ENCODE results near the gene CERT1. TPM values are rescaled to one million over a fixed set of nuclear protein-coding genes. Genes with fewer than 3 reads are reported as not detected.

The CERT1 gene
- polyA plus RNA-seq, 3 donors: 16.6 to 50.5 (median 45.9) TPM

- H3K9ac ChIP-seq (ENCODE audit: insufficient read depth, low read length, poor library complexity, severe bottlenecking): no peak overlapping the region
- no peak overlapping the region for H3K4me2 ChIP-seq (replicated peaks; ENCODE audit: extremely low read depth, low read length, poor library complexity, severe bottlenecking)
- H2AFZ ChIP-seq (ENCODE audit: insufficient read depth, low read depth, low read length, poor library complexity, severe bottlenecking): no peak overlapping the region
- H3K4me3 ChIP-seq (replicated peaks in 1 of 3; ENCODE audit: low read depth in 2 of 3, low read length in 3 of 3): no peak overlapping the region
- no peaks in the 10 kb centered on the region for H4K20me1 ChIP-seq (ENCODE audit: insufficient read depth, low read length)
- no peak for DNase-seq
- Mint-ChIP-seq H3K36me3 (peaks cover 55 to 65% of the 10 kb centered on the region in 2 donors), H3K27me3 (ENCODE audit: low read depth in 3 of 3) (no peaks in the 10 kb centered on the region), H3K4me1 (peaks cover 16% of the 10 kb centered on the region), H3K4me3 (no peak overlapping the region), H3K27ac (no peak overlapping the region), H3K9me3 (no peaks in the 10 kb centered on the region)
- no peaks in the 10 kb centered on the region for H3K27me3 ChIP-seq (ENCODE audit: control insufficient read depth in 2 of 2, insufficient read depth in 2 of 2, low read length in 2 of 2)
- peaks cover 32 to 58% of the 10 kb centered on the region in 2 donors for H3K36me3 ChIP-seq (replicated peaks in 1 of 2; ENCODE audit: control insufficient read depth in 1 of 2, insufficient read depth in 2 of 2, low read length in 2 of 2)
- H3K9me3 ChIP-seq (replicated peaks in 1 of 2; ENCODE audit: control insufficient read depth in 1 of 2, insufficient read depth in 1 of 2, low read length in 2 of 2): no peaks in the 10 kb centered on the region
- no CpG with 5 or more reads among the region's 1 CpG for WGBS (ENCODE audit: insufficient coverage)
- intact Hi-C loops (cut with micrococcal nuclease): no loop called here
- peaks cover 5 to 13% of the 10 kb centered on the region in 2 donors for H3K4me1 ChIP-seq (ENCODE audit: control insufficient read depth in 1 of 2, insufficient read depth in 2 of 2, low read length in 2 of 2)
- no peak for TF ChIP-seq CTCF (IDR thresholded peaks at IDR 0.05)
- peaks cover 50% of the 10 kb centered on the region for H3K79me2 ChIP-seq (ENCODE audit: insufficient read depth, low read length)
- H3K27ac ChIP-seq (ENCODE audit: low read depth in 1 of 2, low read length in 2 of 2): no peak overlapping the region
These were observed 41.9 kb upstream of the CERT1 start for GRCh38 chr5:75553358-75553757.

GRCh38 chr5:75552764-75553163 lies 41.3 kb upstream of the CERT1 start:
- Histone ChIP-seq H3K27me3 (ENCODE audit: control insufficient read depth in 2 of 2, insufficient read depth in 2 of 2, low read length in 2 of 2) (no peaks in the 10 kb centered on the region), H4K20me1 (ENCODE audit: insufficient read depth, low read length) (peaks cover 3% of the 10 kb centered on the region), H3K4me3 (replicated peaks in 1 of 3; ENCODE audit: low read depth in 2 of 3, low read length in 3 of 3) (no peak overlapping the region), H3K9me3 (replicated peaks in 1 of 2; ENCODE audit: control insufficient read depth in 1 of 2, insufficient read depth in 1 of 2, low read length in 2 of 2) (no peaks in the 10 kb centered on the region), H3K27ac (ENCODE audit: low read depth in 1 of 2, low read length in 2 of 2) (no peak overlapping the region), H2AFZ (ENCODE audit: insufficient read depth, low read depth, low read length, poor library complexity, severe bottlenecking) (no peak overlapping the region), H3K36me3 (replicated peaks in 1 of 2; ENCODE audit: control insufficient read depth in 1 of 2, insufficient read depth in 2 of 2, low read length in 2 of 2) (peaks cover 32 to 58% of the 10 kb centered on the region in 2 donors), H3K4me1 (ENCODE audit: control insufficient read depth in 1 of 2, insufficient read depth in 2 of 2, low read length in 2 of 2) (peaks cover 3 to 7% of the 10 kb centered on the region in 2 donors), H3K4me2 (replicated peaks; ENCODE audit: extremely low read depth, low read length, poor library complexity, severe bottlenecking) (no peak overlapping the region), H3K79me2 (ENCODE audit: insufficient read depth, low read length) (peaks cover 46% of the 10 kb centered on the region), H3K9ac (ENCODE audit: insufficient read depth, low read length, poor library complexity, severe bottlenecking) (no peak overlapping the region)
- WGBS (ENCODE audit: insufficient coverage): no CpG with 5 or more reads among the region's 2 CpGs
- Mint-ChIP-seq H3K27me3 (ENCODE audit: low read depth in 3 of 3) (no peaks in the 10 kb centered on the region), H3K27ac (no peak overlapping the region), H3K4me1 (peaks cover 13% of the 10 kb centered on the region), H3K36me3 (peaks cover 55 to 64% of the 10 kb centered on the region in 2 donors), H3K9me3 (no peaks in the 10 kb centered on the region), H3K4me3 (no peak overlapping the region)
- intact Hi-C loops (cut with micrococcal nuclease): no loop called here
- no peak for DNase-seq
- TF ChIP-seq CTCF (IDR thresholded peaks at IDR 0.05): no peak
